H1 (cell line): ENCODE measurements around the gene ECI2. TPM values are rescaled to one million over a fixed set of nuclear protein-coding genes. Genes with fewer than 3 reads are reported as not detected.

ENCODE experiments used
- CTBP2 ChIP-seq: IDR thresholded peaks from 2 replicates; pipeline ENCODE4 v1.7.0; 2011; ENCODE audit warnings: borderline replicate concordance, mild to moderate bottlenecking, moderate library complexity, mixed read lengths, low read length; ENCODE audit not compliant: insufficient read depth, insufficient read length
- NANOG ChIP-seq: IDR thresholded peaks from 2 replicates; pipeline ENCODE4 v1.6.1; 2011; ENCODE audit warnings: low read length, low read depth, mild to moderate bottlenecking, inconsistent platforms; ENCODE audit not compliant: insufficient read depth, poor library complexity, severe bottlenecking
- PHF8 ChIP-seq: fragments of 200-600 bp; sonication (generic); conservative IDR thresholded peaks from 2 replicates; pipeline ENCODE4 v1.7.1; 2012; ENCODE audit warnings: low read depth, mild to moderate bottlenecking, inconsistent platforms, low read length, moderate library complexity
- polyA plus RNA-seq, 7 experiments: library from polyadenylated mRNA; depleted of rRNA in 3 of 7; stranded (reverse) in 5 of 7; unstranded in 2 of 7; fragments of >200 nt in 5 of 7; fragments of 200-250 nt in 2 of 7; gene quantifications; 1 replicate in 5 of 7; 2 replicates in 1 of 7; 4 replicates in 1 of 7; pipeline versions ENCODE4 v1.2.1 to v1.2.3, GENCODE V29; 2011 to 2013; ENCODE audit warnings: missing spikeins in 2 of 7, mixed read lengths in 2 of 7
- total RNA-seq: library from RNA; stranded (reverse); fragmentation: NEBNext Ultra II Directional; extraction: Animal tissue kit (Norgen Biotek cat#: 25700); gene quantifications from 2 replicates; pipeline ENCODE4 v1.2.1, GENCODE V29; 2021
- TF ChIP-seq, protein P1 (sequence below), 3 experiments: IDR thresholded peaks; 1 replicate in 2 of 3; 2 replicates in 1 of 3; pipeline versions ENCODE4 v1.5.1 to v1.6.1; 2011; ENCODE audit warnings: low read length in 3 of 3, mild to moderate bottlenecking in 3 of 3, inconsistent platforms in 2 of 3, low read depth in 1 of 3, moderate library complexity in 1 of 3; ENCODE audit not compliant: insufficient read depth in 1 of 3; ENCODE audit errors: control extremely low read depth in 1 of 3

Gene ECI2
- total and polyA plus RNA-seq, 2 of the 8 experiments (the other 6 are each of a cell fraction or from before 2014, with no cell fraction given), result 40.4 to 70.8 TPM

DNA sequence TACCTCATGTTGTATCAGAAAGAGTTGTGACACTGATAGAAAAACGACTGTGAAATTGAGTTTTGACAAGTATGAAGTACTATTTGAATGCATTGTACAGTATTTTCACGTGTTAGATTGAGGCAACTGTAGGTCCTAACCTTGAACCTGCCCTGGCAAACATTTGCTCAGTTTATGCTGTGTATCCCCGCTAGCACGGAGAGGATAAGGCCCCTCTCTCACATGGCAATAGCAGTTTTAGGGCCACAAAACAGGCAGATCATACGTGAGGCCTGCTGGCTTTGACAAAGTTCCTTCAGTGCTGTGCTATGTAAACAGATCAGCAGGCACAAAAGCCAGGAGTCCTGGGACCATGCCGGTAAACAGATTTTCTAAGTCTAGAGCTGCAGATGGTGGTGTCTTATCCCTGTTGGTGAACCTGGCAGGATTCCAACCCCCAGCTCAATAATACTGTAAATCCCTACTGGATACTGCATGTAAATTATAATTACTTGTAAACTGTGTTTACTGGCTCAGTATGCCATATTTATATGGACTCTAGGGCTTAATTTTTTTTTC, 32.6 kb downstream of the ECI2 start (continued):
- TF ChIP-seq, protein P1, sequence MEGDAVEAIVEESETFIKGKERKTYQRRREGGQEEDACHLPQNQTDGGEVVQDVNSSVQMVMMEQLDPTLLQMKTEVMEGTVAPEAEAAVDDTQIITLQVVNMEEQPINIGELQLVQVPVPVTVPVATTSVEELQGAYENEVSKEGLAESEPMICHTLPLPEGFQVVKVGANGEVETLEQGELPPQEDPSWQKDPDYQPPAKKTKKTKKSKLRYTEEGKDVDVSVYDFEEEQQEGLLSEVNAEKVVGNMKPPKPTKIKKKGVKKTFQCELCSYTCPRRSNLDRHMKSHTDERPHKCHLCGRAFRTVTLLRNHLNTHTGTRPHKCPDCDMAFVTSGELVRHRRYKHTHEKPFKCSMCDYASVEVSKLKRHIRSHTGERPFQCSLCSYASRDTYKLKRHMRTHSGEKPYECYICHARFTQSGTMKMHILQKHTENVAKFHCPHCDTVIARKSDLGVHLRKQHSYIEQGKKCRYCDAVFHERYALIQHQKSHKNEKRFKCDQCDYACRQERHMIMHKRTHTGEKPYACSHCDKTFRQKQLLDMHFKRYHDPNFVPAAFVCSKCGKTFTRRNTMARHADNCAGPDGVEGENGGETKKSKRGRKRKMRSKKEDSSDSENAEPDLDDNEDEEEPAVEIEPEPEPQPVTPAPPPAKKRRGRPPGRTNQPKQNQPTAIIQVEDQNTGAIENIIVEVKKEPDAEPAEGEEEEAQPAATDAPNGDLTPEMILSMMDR (IDR thresholded peaks at IDR 0.05; ENCODE audit: control extremely low read depth in 1 of 3, insufficient read depth in 1 of 3, low read depth in 1 of 3, low read length in 3 of 3), result no peak
- TF ChIP-seq NANOG, result no peak
- TF ChIP-seq PHF8, result no peak
- no peak for TF ChIP-seq CTBP2
